HG02884 (cell line): ENCODE results near the gene UACA.
"Not testable (repeated sequence)": the region's sequence is repeated elsewhere in the genome, so short reads cannot be mapped to it uniquely, and the experiment has no call there.

ENCODE experiments used
- ATAC-seq: cut with Tn5 transposase; IDR thresholded peaks from one replicate; pipeline ENCODE4 v1.9.1; 2021; ENCODE audit warnings: mild to moderate bottlenecking, moderate library complexity; ENCODE audit not compliant: unreplicated experiment

The UACA gene

GRCh38 chr15:70629735-70630273 lies 133.6 kb downstream of the UACA start:
- ATAC-seq, result no peak

DNA sequence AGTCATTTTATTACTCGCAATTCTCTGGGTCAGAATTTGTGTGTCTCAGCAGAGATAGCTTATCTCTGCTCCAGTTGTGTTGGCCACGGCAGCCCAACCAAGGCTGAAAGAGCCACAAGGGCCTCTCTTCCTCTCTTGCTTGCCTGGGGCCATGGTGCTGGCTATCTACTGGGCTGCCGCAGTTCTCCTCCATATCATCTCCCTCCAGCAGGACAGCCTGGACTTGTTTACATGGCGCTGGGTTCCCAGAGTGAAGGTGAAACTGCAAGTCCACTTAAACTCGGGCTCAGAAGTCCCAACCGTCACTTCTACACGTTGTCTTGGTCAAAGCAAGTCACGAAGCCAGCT lies 134.8 kb downstream of the UACA start:
- no peak for ATAC-seq

DNA sequence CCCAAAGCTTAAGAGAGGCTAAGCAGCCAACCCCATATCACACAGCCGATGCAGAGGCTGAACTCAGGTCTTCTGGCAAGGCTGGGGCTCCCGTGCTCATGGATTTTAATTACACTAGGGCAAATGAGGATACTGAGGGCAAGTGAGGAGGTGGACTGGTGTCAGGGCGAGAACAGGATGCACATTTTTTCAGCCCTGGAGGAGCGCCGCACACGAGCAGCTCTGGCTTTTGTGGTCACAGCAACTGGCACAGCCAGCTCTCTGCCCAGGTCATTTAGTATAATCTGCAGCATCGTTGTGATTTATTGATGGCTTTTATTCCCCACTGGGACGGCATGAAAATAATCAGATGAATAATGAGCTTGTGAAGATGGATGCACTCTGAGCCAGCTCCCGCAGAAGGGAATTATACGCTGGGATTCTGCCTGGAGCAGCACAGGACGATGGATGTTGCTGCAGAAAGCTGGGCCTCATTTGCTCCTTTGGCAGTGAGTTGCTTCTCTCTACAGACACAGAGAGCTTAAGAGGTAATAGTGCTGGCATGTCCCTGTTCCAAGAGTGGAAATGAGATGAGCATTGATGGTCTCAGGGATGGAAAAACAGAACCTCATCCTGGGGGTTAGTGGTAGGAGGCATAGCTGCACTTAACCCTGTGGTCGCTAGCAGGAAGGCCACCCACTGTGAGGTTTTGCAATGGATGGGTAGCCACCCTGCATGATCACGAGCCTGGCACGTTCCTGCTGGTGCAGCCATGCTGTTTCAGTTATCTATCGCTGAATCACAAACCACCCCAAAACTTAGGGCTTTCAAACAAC lies 135.4 kb downstream of the UACA start:
- no peak for ATAC-seq

DNA sequence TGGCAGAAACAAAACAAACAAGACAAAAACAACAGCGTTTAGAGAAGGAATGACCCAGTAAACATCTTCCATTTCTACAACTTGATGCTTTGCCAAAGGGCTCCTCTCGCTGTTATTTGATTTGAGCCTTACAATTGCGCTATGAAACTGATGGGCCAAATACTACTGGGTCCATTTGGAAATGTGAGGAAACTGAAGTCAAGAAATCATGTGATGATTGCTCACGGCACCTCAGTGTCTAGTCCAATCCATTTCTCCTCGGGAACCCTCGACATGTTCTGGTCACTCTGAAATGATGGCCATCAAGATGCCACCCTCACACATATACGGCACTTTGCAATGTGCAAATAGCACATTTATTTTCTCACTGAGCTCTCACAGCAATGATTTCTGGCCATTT lies 136.0 kb downstream of the UACA start:
- no peak for ATAC-seq

DNA sequence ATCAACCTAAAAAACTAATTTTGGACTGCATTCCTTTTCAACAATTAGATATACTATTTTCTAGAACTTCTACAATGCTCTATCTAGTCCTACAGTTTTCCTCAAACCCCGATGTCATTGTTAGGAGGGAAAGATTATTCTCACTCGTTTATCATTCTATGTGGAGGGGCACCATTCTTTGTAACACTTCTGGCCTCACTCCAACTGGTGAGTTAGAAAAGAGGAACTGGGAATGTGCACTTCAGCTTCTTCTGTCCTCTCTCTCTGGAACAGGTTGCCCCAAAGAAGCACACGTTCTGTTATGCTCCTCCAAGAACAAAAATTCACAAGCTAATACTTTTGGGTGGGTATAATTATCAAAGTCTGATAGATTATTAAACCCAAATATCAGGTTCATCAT lies 137.9 kb downstream of the UACA start:
- ATAC-seq, result no peak

- ATAC-seq, result no peak
Measured at GRCh38 chr15:70625011-70625410, 138.3 kb downstream of the UACA start.

DNA sequence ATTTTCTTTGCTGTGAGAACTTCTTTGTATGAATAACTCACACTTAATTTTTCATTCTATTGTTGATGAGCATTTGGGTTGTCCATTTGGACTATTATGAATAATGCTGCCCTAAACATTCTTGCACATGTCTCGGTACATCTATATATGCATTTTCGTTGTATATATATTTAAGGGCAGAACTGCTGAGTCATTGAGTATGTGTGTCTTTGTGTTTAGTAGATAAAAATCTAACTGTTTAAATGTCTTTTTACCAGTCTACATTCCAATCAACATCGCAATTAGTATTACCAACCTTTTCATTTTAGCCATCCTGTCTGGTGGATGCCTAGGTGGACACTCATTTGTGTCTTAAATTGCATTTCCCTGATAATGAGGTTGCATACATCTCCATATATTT lies 144.4 kb downstream of the UACA start:
- ATAC-seq, result no peak

DNA sequence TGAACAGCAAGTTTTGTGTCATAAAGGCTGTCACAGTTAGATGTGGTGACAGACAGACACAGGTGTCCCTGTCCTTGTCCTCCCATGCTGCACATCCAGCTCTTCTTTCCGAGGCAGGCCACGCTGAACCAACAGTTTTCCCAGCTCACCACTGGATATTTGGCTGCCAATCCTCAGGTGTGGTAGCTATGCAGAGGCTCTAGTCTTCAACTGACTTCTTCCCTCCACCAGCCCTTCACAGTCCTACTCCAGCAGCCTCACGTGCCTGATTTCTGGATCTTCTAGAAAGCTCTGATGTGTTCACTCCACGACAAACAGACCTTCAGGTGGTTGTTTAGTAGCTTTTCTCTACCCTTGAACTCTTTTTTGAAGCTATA lies 145.5 kb downstream of the UACA start:
- ATAC-seq, result no peak

DNA sequence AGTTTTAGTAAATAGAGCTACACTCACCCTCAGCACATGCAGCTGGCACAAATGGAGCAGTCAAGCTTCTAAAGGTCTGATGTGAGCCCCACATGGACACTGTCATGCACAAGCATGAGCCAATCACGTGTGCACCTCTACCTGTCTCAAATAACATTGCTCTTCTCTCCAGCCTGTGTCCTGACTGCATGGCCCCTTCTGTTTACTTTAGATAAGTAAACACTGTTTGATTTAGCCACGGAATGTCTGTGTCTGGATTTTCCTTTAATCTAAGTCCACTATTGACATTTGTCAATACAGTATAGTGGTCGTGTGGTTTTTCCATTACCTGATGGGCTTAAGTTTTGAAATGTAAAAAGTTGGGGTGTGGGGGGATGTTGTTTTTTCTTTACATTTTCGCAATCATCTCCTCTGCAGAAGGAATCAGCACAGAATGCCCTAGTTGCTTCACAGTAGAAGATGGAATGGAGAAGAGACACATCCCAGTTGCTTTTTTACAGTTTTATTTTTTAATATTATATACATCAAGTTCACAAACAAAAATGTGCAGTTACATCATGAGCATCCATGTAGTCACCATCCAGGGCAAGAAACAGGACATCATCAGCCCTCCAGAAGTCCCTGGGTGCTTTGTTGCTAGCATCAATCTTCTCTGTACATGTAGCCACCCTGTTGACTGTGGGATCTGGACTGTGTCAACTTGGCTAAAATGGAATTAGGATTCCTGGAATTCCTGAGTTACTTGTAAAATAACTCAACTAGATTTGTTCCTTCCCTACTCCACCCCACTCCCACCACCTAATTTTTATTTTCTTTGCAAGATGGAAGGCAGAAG lies 146.1 kb downstream of the UACA start:
- no peak for ATAC-seq

DNA sequence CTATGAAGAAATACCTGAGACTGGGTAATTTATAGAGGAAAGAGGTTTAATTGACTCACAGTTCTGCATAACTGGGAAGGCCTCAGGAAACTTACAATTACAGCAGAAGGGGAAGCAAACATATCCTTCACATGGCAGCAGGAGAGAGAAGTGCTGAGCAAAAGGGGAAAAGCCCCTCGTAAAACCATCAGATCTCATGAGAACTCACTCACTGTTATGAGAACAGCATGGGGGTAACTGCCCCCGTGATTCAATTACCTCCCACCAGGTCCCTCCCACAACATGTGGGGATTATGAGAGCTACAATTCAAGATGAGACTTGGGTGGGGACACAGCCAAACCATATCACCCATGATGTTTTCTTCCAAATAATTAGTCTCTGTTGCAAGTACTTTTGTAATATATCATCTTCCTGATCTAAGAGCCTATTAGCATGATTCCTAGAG lies 147.0 kb downstream of the UACA start:
- not testable (repeated sequence) for ATAC-seq

GRCh38 chr15:70615435-70616310 lies 147.7 kb downstream of the UACA start:
- no peak for ATAC-seq

- no peak for ATAC-seq
Measured at GRCh38 chr15:70614221-70614620, 149.1 kb downstream of the UACA start.

DNA sequence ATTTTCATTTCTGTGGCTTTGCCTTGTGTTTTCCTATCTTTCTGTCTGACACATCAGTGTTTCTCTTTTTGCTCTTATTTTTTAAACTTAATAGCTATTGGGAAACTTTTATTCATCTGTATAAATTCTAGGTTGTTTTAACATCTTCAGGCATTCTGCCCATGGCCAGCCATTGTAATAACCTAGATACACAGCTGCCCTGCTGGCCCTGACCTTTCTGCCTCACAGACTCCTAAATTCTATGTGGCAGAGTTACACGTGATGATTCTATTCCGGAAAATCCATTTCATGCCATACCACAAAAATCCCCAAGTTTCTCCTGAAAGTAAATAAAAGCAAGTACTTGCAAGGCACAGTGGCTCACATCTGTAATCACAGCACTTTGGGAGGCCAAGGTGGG lies 150.1 kb downstream of the UACA start:
- ATAC-seq, result no peak

DNA sequence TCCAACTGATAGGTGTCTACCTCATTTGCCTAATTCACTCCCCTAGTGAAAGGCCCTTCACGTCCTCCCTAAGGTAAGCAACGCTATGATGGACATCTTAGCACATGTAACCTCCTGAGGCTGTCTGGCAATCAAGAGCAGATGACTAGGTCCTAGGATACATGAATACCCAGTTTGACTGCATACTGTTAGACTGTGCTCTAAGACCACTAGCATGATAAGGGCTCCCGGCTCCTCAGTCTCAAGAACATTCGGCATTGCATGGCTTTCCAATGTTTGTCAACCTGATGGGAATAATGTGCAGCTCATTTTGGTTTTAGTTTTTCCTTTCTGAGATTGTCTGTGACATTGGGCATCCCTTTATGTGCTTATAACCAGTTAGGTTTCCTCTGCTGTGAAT lies 152.1 kb downstream of the UACA start:
- ATAC-seq, result no peak

DNA sequence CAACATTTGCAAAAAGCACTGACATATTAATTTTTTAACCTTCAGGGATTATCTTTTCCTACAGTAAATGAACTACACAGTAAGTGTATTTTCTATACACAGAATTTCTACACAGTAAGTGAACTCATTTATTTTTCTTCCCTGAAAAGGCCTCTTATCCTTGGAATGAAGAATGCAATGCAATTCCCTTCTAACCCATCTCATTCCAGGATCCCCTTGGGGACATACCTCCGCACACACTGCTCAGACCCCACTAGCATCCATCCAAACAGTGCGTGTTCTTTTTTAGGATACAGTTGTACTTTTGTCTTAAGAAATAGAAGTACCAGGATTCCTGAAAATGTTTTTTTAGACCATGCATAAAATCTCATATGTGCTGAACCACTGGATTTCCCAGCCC lies 152.8 kb downstream of the UACA start:
- no peak for ATAC-seq

- ATAC-seq, result no peak
Measured at GRCh38 chr15:70609889-70610288, 153.5 kb downstream of the UACA start.

GRCh38 chr15:70608144-70608543 lies 155.2 kb downstream of the UACA start:
- ATAC-seq, result no peak

DNA sequence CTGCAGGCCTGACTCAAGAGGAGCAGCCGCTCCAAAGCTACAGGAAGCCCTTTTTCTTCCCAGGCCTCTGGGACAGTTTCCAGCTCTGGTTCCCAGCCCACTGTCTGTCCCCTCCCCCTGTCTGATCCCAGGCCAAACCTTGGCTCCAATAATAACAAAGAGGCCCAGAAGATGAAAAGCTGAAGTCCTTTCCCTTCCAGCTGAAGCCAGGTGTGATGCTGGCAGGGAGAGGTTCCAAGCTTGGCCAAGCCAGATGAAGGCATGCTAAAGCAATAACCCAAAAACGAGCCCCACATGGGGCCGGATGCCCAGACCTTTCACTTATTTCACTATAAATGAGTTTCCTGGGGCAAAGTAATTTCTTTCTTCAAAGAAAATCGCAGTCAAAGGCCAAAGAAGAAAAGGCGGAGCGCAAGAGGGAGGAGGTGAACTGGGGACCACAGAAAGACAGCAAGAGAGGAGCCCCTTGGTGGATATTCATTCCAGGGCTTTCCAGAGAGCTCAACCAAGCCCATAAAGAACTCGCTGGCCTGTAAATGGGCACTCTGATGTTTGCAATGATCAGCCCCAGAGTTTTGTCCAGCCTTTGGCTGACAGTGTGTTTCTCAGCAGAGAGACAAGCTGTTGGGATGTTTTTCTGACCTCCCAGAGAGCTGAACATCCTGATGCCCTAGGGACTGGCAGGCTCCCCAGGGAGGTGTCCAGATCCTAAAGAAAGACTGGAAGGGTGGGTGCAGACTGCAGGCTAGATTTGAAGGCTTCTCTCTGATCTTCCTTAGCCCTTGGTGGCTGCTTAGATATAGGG lies 157.6 kb downstream of the UACA start:
- no peak for ATAC-seq

- ATAC-seq, result no peak
Measured at GRCh38 chr15:70604666-70605315, 158.6 kb downstream of the UACA start.
